Loucy (cell line): Measurements from ENCODE around the gene SLC2A11.

Source experiments
- H2AFZ ChIP-seq: fragments of 200-600 bp; sonication (generic); 2 replicates; pipeline ENCODE4 v1.6.0; 2016; ENCODE audit warnings: antibody characterized with exemption, mild to moderate bottlenecking, low read length, moderate library complexity
- H3F3A ChIP-seq: fragments of 200-600 bp; 2 replicates; pipeline ENCODE4 v1.6.0; 2016; ENCODE audit warnings: antibody characterized with exemption, low read depth, mild to moderate bottlenecking
- H3K27me3 ChIP-seq: fragments of 200-600 bp; sonication (generic); 2 replicates; pipeline ENCODE4 v1.6.1; 2014; ENCODE audit warnings: low read length, mild to moderate bottlenecking; ENCODE audit not compliant: insufficient read depth, poor library complexity, severe bottlenecking
- H3K36me3 ChIP-seq: fragments of 200-600 bp; sonication (generic); 2 replicates; pipeline ENCODE4 v1.6.1; 2016; ENCODE audit warnings: low read length; ENCODE audit not compliant: insufficient read depth
- H3K4me1 ChIP-seq: fragments of 200-600 bp; sonication (generic); 2 replicates; pipeline ENCODE4 v1.5.1; 2014; ENCODE audit warnings: low read length, mild to moderate bottlenecking; ENCODE audit not compliant: insufficient read depth, poor library complexity, severe bottlenecking
- H3K4me2 ChIP-seq: fragments of 200-600 bp; sonication (generic); 2 replicates; pipeline ENCODE4 v1.6.0; 2014; ENCODE audit warnings: antibody characterized with exemption, low read length, low read depth, mild to moderate bottlenecking; ENCODE audit not compliant: poor library complexity, severe bottlenecking
- H3K4me3 ChIP-seq: fragments of 200-600 bp; sonication (generic); 2 replicates; pipeline ENCODE4 v1.5.1; 2014; ENCODE audit warnings: low read length, mild to moderate bottlenecking, mixed read lengths; ENCODE audit not compliant: poor library complexity, severe bottlenecking
- H3K79me2 ChIP-seq: fragments of 200-600 bp; sonication (generic); 2 replicates; pipeline ENCODE4 v1.6.1; 2014; ENCODE audit warnings: low read length; ENCODE audit not compliant: insufficient read depth
- H3K9ac ChIP-seq: fragments of 200-600 bp; sonication (generic); 2 replicates; pipeline ENCODE4 v1.6.0; 2014; ENCODE audit warnings: mild to moderate bottlenecking, low read depth, low read length, moderate library complexity; ENCODE audit not compliant: poor library complexity, severe bottlenecking
- H3K9me2 ChIP-seq: fragments of 200-600 bp; sonication (generic); replicated peaks from 2 replicates; pipeline ENCODE4 v1.6.1; 2016; ENCODE audit warnings: low read depth, low read length, mixed read lengths
- H3K9me3 ChIP-seq: fragments of 200-600 bp; sonication (generic); 2 replicates; pipeline ENCODE4 v1.6.1; 2014; ENCODE audit warnings: mild to moderate bottlenecking, antibody characterized with exemption, low read length, low read depth; ENCODE audit not compliant: insufficient read depth
- H4K20me1 ChIP-seq: fragments of 200-600 bp; sonication (generic); 2 replicates; pipeline ENCODE4 v1.6.0; 2014; ENCODE audit warnings: antibody characterized with exemption, low read length, mild to moderate bottlenecking; ENCODE audit not compliant: insufficient read depth, poor library complexity, severe bottlenecking
- EZH2phosphoT487 ChIP-seq: fragments of 200-600 bp; IDR thresholded peaks from 2 replicates; pipeline ENCODE4 v1.6.1; 2018; ENCODE audit warnings: antibody characterized with exemption, mild to moderate bottlenecking, moderate library complexity, borderline replicate concordance
- TF ChIP-seq, protein P1 (sequence below): fragments of 200-600 bp; sonication (generic); conservative IDR thresholded peaks from 2 replicates; pipeline ENCODE4 v1.5.1; 2014; ENCODE audit warnings: mild to moderate bottlenecking, antibody characterized with exemption, low read length

The SLC2A11 gene

DNA sequence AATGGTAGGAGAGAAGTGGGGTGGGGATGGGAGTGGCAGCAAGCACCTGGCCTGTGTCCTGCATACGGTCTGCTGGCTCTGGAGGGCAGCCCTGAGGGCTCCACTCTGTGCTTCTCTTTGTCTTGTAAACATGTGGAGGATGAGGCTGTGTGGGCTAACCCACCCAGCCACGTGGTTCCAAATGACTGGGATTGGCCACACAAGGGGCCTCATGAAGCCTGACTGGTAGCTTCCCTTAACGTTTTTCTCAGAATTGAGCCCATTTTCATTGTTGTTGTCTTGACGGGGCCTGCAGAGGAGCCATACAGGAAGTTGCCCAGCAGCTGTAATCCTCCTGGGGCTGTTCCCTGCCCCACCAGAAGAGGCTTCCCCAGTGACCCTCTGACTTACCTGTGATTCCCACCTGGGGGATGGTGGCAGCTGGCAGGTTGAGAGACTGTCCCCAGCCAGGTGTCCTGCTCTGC lies 36.9 kb upstream of the SLC2A11 start:
- Histone ChIP-seq H3K9me3 (no peaks in the 10 kb centered on the region), H3F3A (no peaks in the 10 kb centered on the region), H4K20me1 (no peaks in the 10 kb centered on the region), H2AFZ (no peak overlapping the region), H3K4me2 (no peak overlapping the region), H3K4me3 (no peak overlapping the region), H3K9me2 (no peaks in the 10 kb centered on the region), H3K4me1 (no peaks in the 10 kb centered on the region), H3K36me3 (peaks cover 92% of the 10 kb centered on the region; the same call in 1 of the 2 replicates), H3K79me2 (no peaks in the 10 kb centered on the region), H3K27me3 (no peaks in the 10 kb centered on the region), H3K9ac (no peak overlapping the region)
- TF ChIP-seq EZH2phosphoT487, result no peak
- TF ChIP-seq, protein P1, sequence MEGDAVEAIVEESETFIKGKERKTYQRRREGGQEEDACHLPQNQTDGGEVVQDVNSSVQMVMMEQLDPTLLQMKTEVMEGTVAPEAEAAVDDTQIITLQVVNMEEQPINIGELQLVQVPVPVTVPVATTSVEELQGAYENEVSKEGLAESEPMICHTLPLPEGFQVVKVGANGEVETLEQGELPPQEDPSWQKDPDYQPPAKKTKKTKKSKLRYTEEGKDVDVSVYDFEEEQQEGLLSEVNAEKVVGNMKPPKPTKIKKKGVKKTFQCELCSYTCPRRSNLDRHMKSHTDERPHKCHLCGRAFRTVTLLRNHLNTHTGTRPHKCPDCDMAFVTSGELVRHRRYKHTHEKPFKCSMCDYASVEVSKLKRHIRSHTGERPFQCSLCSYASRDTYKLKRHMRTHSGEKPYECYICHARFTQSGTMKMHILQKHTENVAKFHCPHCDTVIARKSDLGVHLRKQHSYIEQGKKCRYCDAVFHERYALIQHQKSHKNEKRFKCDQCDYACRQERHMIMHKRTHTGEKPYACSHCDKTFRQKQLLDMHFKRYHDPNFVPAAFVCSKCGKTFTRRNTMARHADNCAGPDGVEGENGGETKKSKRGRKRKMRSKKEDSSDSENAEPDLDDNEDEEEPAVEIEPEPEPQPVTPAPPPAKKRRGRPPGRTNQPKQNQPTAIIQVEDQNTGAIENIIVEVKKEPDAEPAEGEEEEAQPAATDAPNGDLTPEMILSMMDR, result no peak

DNA sequence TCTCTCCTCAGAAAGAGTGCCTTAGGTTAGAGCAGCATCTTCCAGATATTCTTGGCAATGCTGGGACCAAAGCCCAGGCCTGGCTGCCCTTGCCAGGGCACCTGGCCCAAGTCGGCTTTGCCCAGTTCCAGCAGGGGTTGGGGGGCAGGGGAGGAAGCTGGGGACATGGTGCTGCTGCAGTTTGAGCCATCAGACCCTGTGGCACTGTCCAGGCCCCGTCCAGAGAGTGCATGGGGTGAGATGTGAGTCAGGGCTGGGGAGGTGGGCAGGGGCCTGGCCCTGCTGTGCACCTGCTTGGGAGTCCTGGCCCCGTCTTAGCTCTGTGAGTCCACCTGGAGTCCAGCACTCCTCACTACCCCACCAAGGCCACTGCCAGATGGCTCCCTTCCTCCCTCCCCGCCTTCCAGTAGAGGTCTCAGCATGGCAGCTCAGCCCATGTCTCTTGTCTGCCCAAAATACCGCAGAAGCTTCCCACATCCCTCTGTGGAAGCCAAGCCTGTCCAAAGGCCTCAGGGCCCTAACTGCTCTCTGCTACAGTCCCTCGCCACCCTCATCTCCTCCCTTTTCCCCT lies 35.5 kb upstream of the SLC2A11 start:
- Histone ChIP-seq H3K27me3 (no peaks in the 10 kb centered on the region), H3K9me2 (no peaks in the 10 kb centered on the region), H3K36me3 (peaks cover 92% of the 10 kb centered on the region; the same call in 1 of the 2 replicates), H3K9ac (no peak overlapping the region), H3K4me1 (no peaks in the 10 kb centered on the region), H2AFZ (no peak overlapping the region), H4K20me1 (no peaks in the 10 kb centered on the region), H3K4me2 (no peak overlapping the region), H3K79me2 (no peaks in the 10 kb centered on the region), H3K9me3 (no peaks in the 10 kb centered on the region), H3K4me3 (no peak overlapping the region), H3F3A (no peaks in the 10 kb centered on the region)
- TF ChIP-seq EZH2phosphoT487, result no peak
- TF ChIP-seq, protein P1, result no peak

DNA sequence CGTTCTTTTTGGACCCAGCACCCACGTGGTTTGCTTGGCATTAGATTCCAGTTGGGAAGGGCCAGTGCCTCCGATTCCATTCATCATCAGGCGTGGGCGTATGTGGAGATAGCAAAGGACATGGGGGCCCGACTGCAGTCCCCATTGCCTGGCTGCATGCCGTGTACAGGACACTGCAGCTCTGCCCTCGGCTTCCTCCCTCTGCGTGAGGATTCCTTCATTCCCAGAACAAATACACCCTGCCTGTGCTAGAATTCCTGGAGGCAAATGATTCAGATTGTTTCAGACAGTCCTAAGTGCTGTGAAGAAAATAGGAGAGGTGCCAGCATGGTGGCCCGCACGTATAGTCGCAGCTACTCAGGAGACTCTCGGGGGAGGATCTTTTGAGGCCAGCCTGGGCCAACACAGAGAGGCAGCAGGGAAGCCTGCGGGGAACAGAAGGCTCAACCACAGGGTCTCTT lies 34.3 kb upstream of the SLC2A11 start:
- H3K4me1 ChIP-seq, result no peaks in the 10 kb centered on the region
- H3K79me2 ChIP-seq, result no peaks in the 10 kb centered on the region
- no peak overlapping the region for H3K4me3 ChIP-seq
- H3K4me2 ChIP-seq, result no peak overlapping the region
- peaks cover 89% of the 10 kb centered on the region; the same call in 1 of the 2 replicates for H3K36me3 ChIP-seq
- TF ChIP-seq, protein P1, result no peak
- no peak for TF ChIP-seq EZH2phosphoT487
- H3K27me3 ChIP-seq, result no peaks in the 10 kb centered on the region
- H3K9me3 ChIP-seq, result no peaks in the 10 kb centered on the region
- no peak overlapping the region for H3K9ac ChIP-seq
- H2AFZ ChIP-seq, result no peak overlapping the region
- H3K9me2 ChIP-seq, result no peaks in the 10 kb centered on the region
- H3F3A ChIP-seq, result no peaks in the 10 kb centered on the region
- no peaks in the 10 kb centered on the region for H4K20me1 ChIP-seq
